Measurements from ENCODE around the gene FOXD4L3. TPM values are rescaled to one million over a fixed set of nuclear protein-coding genes. Genes with fewer than 3 reads are reported as not detected.
"Not testable (repeated sequence)": the region's sequence is repeated elsewhere in the genome, so short reads cannot be mapped to it uniquely, and the experiment has no call there.

FOXD4L3 gene
- total and polyA plus RNA-seq, 7 experiments from 2014 or later: 0.30 to 0.54 TPM; not detected in 5

GRCh38 chr9:68307127-68307526 lies 4.5 kb downstream of the FOXD4L3 start:
- intact Hi-C loops (cut with micrococcal nuclease); H3K27me3 ChIP-seq (ENCODE audit: control insufficient read depth in 2 of 2, insufficient read depth in 2 of 2, low read length in 2 of 2); H3K27me3 Mint-ChIP-seq; POLR2A ChIA-PET; CTCF ChIA-PET; H3K36me3 ChIP-seq (ENCODE audit: control insufficient read depth in 2 of 3, insufficient read depth in 3 of 3, low read length in 3 of 3); H3K9me3 ChIP-seq (ENCODE audit: control insufficient read depth in 2 of 3, low read length in 3 of 3); H3K36me3 Mint-ChIP-seq; DNase-seq; H3K4me1 ChIP-seq (ENCODE audit: control insufficient read depth in 2 of 2, insufficient read depth in 2 of 2, low read length in 2 of 2); H3K27ac Mint-ChIP-seq; H3K4me3 ChIP-seq (ENCODE audit: low read length); H3K27ac ChIP-seq (ENCODE audit: low read depth, low read length); H3K9me3 Mint-ChIP-seq; H3K4me3 Mint-ChIP-seq; H3K4me1 Mint-ChIP-seq: not testable (repeated sequence)
- peak; percentile 50 for ATAC-seq

GRCh38 chr9:68307654-68308053 lies 5.0 kb downstream of the FOXD4L3 start:
- DNase-seq, H3K27ac Mint-ChIP-seq, H3K36me3 Mint-ChIP-seq: not testable (repeated sequence)

GRCh38 chr9:68311208-68311607 lies 8.5 kb downstream of the FOXD4L3 start:
- H3K4me3 Mint-ChIP-seq; H3K4me3 ChIP-seq (ENCODE audit: low read length); H3K36me3 Mint-ChIP-seq; H3K27ac ChIP-seq (ENCODE audit: low read depth, low read length); H3K36me3 ChIP-seq (ENCODE audit: control insufficient read depth in 2 of 3, insufficient read depth in 3 of 3, low read length in 3 of 3); DNase-seq; H3K27me3 ChIP-seq (ENCODE audit: control insufficient read depth in 2 of 2, insufficient read depth in 2 of 2, low read length in 2 of 2); H3K4me1 Mint-ChIP-seq; POLR2A ChIA-PET; ATAC-seq; CTCF ChIA-PET; H3K4me1 ChIP-seq (ENCODE audit: control insufficient read depth in 2 of 2, insufficient read depth in 2 of 2, low read length in 2 of 2); H3K27me3 Mint-ChIP-seq; H3K9me3 Mint-ChIP-seq; H3K9me3 ChIP-seq (ENCODE audit: control insufficient read depth in 2 of 3, low read length in 3 of 3); H3K27ac Mint-ChIP-seq; intact Hi-C loops (cut with micrococcal nuclease): not testable (repeated sequence)

More at GRCh38 chr9:68307654-68308053, 5.0 kb downstream of the FOXD4L3 start:
- POLR2A ChIA-PET; intact Hi-C loops (cut with micrococcal nuclease); CTCF ChIA-PET; H3K27me3 ChIP-seq (ENCODE audit: control insufficient read depth in 2 of 2, insufficient read depth in 2 of 2, low read length in 2 of 2); H3K27me3 Mint-ChIP-seq; H3K4me3 Mint-ChIP-seq; H3K9me3 ChIP-seq (ENCODE audit: control insufficient read depth in 2 of 3, low read length in 3 of 3); H3K4me3 ChIP-seq (ENCODE audit: low read length); H3K4me1 ChIP-seq (ENCODE audit: control insufficient read depth in 2 of 2, insufficient read depth in 2 of 2, low read length in 2 of 2); H3K36me3 ChIP-seq (ENCODE audit: control insufficient read depth in 2 of 3, insufficient read depth in 3 of 3, low read length in 3 of 3); H3K9me3 Mint-ChIP-seq; H3K27ac ChIP-seq (ENCODE audit: low read depth, low read length); H3K4me1 Mint-ChIP-seq: not testable (repeated sequence)
- ATAC-seq: peak; percentile 26

- H3K4me3 Mint-ChIP-seq; POLR2A ChIA-PET; H3K4me1 Mint-ChIP-seq; H3K36me3 ChIP-seq (ENCODE audit: control insufficient read depth in 2 of 3, insufficient read depth in 3 of 3, low read length in 3 of 3); H3K27ac Mint-ChIP-seq; H3K9me3 Mint-ChIP-seq; H3K4me3 ChIP-seq (ENCODE audit: low read length); H3K9me3 ChIP-seq (ENCODE audit: control insufficient read depth in 2 of 3, low read length in 3 of 3); H3K27ac ChIP-seq (ENCODE audit: low read depth, low read length); intact Hi-C loops (cut with micrococcal nuclease); H3K27me3 Mint-ChIP-seq; H3K27me3 ChIP-seq (ENCODE audit: control insufficient read depth in 2 of 2, insufficient read depth in 2 of 2, low read length in 2 of 2); H3K4me1 ChIP-seq (ENCODE audit: control insufficient read depth in 2 of 2, insufficient read depth in 2 of 2, low read length in 2 of 2); H3K36me3 Mint-ChIP-seq; CTCF ChIA-PET: not testable (repeated sequence)
- ATAC-seq: peak; percentile 14
- peak in 2 of 9 donors; percentile 20 to 23 for DNase-seq
These were observed 15.5 kb downstream of the FOXD4L3 start for GRCh38 chr9:68318209-68318608.

GRCh38 chr9:68323749-68324148 lies 21.1 kb downstream of the FOXD4L3 start:
- H3K4me3 Mint-ChIP-seq; H3K4me1 ChIP-seq (ENCODE audit: control insufficient read depth in 2 of 2, insufficient read depth in 2 of 2, low read length in 2 of 2); H3K27me3 Mint-ChIP-seq; H3K4me1 Mint-ChIP-seq; CTCF ChIA-PET; DNase-seq; H3K9me3 Mint-ChIP-seq; H3K9me3 ChIP-seq (ENCODE audit: control insufficient read depth in 2 of 3, low read length in 3 of 3); H3K36me3 ChIP-seq (ENCODE audit: control insufficient read depth in 2 of 3, insufficient read depth in 3 of 3, low read length in 3 of 3); H3K27ac ChIP-seq (ENCODE audit: low read depth, low read length); H3K27me3 ChIP-seq (ENCODE audit: control insufficient read depth in 2 of 2, insufficient read depth in 2 of 2, low read length in 2 of 2); ATAC-seq; H3K4me3 ChIP-seq (ENCODE audit: low read length); POLR2A ChIA-PET; H3K36me3 Mint-ChIP-seq; intact Hi-C loops (cut with micrococcal nuclease); H3K27ac Mint-ChIP-seq: not testable (repeated sequence)

GRCh38 chr9:68324518-68324917 lies 21.9 kb downstream of the FOXD4L3 start:
- H3K27me3 Mint-ChIP-seq; H3K27me3 ChIP-seq (ENCODE audit: control insufficient read depth in 2 of 2, insufficient read depth in 2 of 2, low read length in 2 of 2); H3K9me3 ChIP-seq (ENCODE audit: control insufficient read depth in 2 of 3, low read length in 3 of 3); H3K36me3 Mint-ChIP-seq; H3K4me3 Mint-ChIP-seq; H3K27ac Mint-ChIP-seq; H3K36me3 ChIP-seq (ENCODE audit: control insufficient read depth in 2 of 3, insufficient read depth in 3 of 3, low read length in 3 of 3); POLR2A ChIA-PET; H3K4me1 Mint-ChIP-seq; H3K4me1 ChIP-seq (ENCODE audit: control insufficient read depth in 2 of 2, insufficient read depth in 2 of 2, low read length in 2 of 2); H3K9me3 Mint-ChIP-seq; CTCF ChIA-PET; ATAC-seq; DNase-seq; H3K27ac ChIP-seq (ENCODE audit: low read depth, low read length); H3K4me3 ChIP-seq (ENCODE audit: low read length); intact Hi-C loops (cut with micrococcal nuclease): not testable (repeated sequence)

- DNase-seq; H3K9me3 ChIP-seq (ENCODE audit: control insufficient read depth in 2 of 3, low read length in 3 of 3); H3K4me3 Mint-ChIP-seq; H3K27me3 ChIP-seq (ENCODE audit: control insufficient read depth in 2 of 2, insufficient read depth in 2 of 2, low read length in 2 of 2); POLR2A ChIA-PET; ATAC-seq; H3K4me1 Mint-ChIP-seq; H3K36me3 ChIP-seq (ENCODE audit: control insufficient read depth in 2 of 3, insufficient read depth in 3 of 3, low read length in 3 of 3); H3K27ac ChIP-seq (ENCODE audit: low read depth, low read length); H3K36me3 Mint-ChIP-seq; CTCF ChIA-PET; H3K27me3 Mint-ChIP-seq; H3K27ac Mint-ChIP-seq; intact Hi-C loops (cut with micrococcal nuclease); H3K4me3 ChIP-seq (ENCODE audit: low read length); H3K9me3 Mint-ChIP-seq; H3K4me1 ChIP-seq (ENCODE audit: control insufficient read depth in 2 of 2, insufficient read depth in 2 of 2, low read length in 2 of 2): not testable (repeated sequence)
These were observed 26.4 kb downstream of the FOXD4L3 start for GRCh38 chr9:68329106-68329505.
